ENCODE data around the gene TMA7.

DNA sequence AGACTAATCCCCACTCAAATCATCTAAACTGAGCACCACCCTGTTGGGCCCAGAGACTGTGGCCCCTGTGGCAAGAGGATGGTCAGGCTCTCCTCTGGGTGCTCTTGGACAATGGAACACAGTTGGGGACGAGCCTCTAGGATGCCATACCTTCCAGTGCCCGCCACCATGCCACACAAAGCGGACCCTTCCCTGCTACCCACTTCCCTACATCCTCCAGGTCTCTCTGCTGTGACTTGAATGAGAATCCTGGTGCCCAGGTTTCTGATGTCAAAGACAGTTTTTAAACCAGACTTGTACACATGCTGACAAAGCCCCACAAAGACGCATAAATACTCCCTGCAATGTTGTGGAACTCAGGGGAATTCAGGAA lies 4.8 kb upstream of the TMA7 start:
- TF ChIP-seq, protein P1, sequence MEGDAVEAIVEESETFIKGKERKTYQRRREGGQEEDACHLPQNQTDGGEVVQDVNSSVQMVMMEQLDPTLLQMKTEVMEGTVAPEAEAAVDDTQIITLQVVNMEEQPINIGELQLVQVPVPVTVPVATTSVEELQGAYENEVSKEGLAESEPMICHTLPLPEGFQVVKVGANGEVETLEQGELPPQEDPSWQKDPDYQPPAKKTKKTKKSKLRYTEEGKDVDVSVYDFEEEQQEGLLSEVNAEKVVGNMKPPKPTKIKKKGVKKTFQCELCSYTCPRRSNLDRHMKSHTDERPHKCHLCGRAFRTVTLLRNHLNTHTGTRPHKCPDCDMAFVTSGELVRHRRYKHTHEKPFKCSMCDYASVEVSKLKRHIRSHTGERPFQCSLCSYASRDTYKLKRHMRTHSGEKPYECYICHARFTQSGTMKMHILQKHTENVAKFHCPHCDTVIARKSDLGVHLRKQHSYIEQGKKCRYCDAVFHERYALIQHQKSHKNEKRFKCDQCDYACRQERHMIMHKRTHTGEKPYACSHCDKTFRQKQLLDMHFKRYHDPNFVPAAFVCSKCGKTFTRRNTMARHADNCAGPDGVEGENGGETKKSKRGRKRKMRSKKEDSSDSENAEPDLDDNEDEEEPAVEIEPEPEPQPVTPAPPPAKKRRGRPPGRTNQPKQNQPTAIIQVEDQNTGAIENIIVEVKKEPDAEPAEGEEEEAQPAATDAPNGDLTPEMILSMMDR (IDR thresholded peaks at IDR 0.05), result no peak
- TF ChIP-seq POLR2A (IDR thresholded peaks at IDR 0.05), result no peak
